ENCODE data around the gene KLHL26.
"Not testable (repeated sequence)": the region's sequence is repeated elsewhere in the genome, so short reads cannot be mapped to it uniquely, and the experiment has no call there.

The KLHL26 gene

DNA sequence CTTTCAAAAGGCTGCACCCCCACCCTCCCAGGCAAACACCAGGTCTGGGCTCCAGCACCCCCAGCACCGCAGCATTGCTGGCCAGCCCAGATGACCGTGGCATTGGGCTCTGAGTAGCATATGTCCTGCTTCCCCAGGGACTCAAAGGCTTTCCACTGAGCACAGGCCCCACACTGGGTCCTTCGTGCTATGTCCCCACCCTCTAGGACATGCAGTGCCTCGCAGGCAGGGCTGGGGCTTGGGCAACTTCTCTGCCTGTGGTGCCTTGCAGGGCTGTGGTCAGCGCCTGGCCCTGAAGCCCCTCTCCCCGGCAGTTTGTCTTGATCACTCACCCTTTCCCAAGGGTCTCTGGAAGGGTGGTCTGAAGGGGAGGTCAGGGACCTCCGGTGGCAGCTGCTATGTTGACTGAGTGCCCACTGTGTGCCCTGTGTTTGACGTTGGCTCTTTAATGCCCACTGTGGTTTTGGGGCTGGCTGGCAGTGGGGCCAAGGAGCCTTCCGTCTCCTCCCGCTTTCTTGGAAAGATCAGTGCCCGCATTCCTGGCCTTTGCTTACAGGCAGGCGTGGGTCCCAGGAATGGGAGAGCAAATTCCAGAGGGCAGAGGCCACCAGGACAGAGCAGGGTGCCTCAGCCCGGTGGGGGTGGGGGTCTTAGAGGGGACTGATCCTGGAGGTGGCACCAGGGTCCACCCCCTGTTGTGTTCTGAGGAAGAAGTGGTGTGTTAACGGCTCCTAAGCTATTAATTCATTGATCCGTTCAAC lies 26.3 kb downstream of the KLHL26 start:
- no peak for DNase-seq (ENCODE audit: low read depth in 2 of 2)

- no peak for DNase-seq (ENCODE audit: low read depth in 2 of 2)
These were observed 27.2 kb downstream of the KLHL26 start for GRCh38 chr19:18663940-18664530.

GRCh38 chr19:18665771-18666202 lies 29.0 kb downstream of the KLHL26 start:
- DNase-seq (ENCODE audit: low read depth in 2 of 2) = no peak

GRCh38 chr19:18666317-18666716 lies 29.5 kb downstream of the KLHL26 start:
- no peak for DNase-seq (ENCODE audit: low read depth in 2 of 2)

DNA sequence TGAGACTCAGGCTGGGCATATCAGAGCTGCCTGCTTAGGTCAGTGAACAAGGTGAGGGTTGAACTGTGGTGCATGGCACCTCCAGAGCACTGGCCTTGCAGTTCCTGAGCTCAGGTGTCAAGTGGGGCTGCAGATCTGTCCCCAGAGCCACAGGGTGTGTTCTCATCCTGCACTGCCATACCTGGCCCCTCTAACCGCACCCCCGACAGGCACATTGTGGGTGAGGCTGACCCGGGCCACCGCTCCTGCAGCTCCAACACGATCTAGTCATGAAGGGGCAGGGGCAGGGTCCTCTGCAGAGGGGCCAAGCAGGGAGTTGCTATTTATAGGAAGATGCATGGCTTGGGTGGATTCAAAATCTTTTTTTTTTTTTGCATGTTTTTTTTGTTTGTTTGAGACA lies 30.0 kb downstream of the KLHL26 start:
- no peak for DNase-seq (ENCODE audit: low read depth in 2 of 2)

- no peak for DNase-seq (ENCODE audit: low read depth in 2 of 2)
These were observed 30.9 kb downstream of the KLHL26 start for GRCh38 chr19:18667531-18668251.

DNA sequence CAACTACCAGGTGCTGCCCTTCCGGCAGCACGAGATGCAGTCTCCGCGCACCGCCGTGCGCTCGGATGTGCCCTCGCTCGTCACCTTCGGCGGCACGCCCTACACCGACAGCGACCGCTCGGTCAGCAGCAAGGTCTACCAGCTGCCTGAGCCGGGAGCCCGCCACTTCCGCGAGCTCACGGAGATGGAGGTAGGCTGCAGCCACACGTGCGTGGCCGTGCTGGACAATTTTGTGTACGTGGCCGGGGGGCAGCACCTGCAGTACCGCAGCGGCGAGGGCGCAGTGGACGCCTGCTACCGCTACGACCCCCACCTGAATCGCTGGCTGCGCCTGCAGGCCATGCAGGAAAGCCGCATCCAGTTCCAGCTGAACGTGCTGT lies 31.4 kb downstream of the KLHL26 start:
- no peak for DNase-seq (ENCODE audit: low read depth in 2 of 2)

GRCh38 chr19:18668744-18669523 lies 32.1 kb downstream of the KLHL26 start:
- no peak for DNase-seq (ENCODE audit: low read depth in 2 of 2)

GRCh38 chr19:18669524-18669817 lies 32.6 kb downstream of the KLHL26 start:
- DNase-seq (ENCODE audit: low read depth in 2 of 2) = no peak

DNA sequence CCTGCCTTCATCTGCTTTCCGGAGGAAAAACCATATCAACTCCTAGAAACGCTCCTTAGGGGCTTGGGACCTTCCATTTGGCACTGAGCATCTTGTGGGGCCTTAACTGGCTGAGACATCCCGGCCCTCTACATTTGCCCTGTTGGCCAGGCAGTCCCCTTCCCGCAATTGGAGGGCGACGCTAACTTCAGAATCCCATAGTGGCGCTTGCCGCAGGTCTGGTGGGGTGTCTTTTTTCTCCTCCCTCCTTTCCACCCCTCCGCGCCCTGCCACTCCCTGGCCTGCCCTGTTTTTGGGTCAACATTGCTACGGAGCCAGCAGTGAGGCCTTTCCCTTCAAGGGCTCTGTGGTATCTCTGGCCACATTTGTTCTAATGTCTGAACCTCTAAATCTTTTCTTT lies 33.1 kb downstream of the KLHL26 start:
- DNase-seq (ENCODE audit: low read depth in 2 of 2) = no peak

DNA sequence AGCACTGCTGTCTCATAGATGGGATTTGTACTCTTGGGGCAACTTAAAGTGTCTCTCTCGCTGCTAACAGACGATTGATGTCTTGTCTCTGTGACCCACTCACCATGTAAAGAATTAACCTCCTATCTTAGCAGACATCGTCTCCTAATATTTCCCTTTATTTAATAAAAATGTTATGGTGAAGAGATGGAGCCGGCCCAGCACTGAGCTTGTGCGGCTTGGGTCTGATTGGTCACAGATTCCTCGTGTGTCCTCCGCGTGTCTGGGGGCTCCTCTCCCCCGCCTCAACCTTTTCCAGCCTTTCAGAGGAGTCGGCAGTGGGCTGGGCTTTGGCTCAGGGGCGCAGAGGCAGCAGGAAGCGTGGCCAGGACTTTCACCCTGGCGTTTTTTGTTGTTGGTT lies 33.5 kb downstream of the KLHL26 start:
- DNase-seq (ENCODE audit: low read depth in 2 of 2) = no peak

GRCh38 chr19:18671303-18672043 lies 34.6 kb downstream of the KLHL26 start:
- DNase-seq (ENCODE audit: low read depth in 2 of 2) = no peak

GRCh38 chr19:18672044-18672451 lies 35.2 kb downstream of the KLHL26 start:
- no peak for DNase-seq (ENCODE audit: low read depth in 2 of 2)

- DNase-seq (ENCODE audit: low read depth in 2 of 2) = no peak
These were observed 35.9 kb downstream of the KLHL26 start for GRCh38 chr19:18672606-18673337.

DNA sequence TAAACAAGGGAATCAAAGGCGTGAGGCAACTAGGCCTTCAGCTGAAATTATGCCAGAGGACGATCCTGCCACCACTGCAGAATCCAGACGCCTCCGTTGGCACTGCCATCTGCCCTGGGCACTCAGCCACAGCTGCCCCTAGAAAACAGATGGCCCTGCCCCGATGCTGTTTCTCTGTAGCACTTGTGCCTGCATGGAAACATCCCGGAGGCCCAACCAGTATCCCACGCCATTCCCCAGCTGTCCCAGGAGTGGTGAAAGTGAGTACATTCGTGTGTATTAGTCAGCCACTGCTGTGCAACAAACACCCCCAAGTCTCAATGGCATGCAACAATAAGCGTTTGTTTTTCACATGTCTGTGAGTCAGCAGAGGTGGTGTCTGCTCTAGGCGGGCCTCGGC lies 37.8 kb downstream of the KLHL26 start:
- no peak for DNase-seq (ENCODE audit: low read depth in 2 of 2)

DNA sequence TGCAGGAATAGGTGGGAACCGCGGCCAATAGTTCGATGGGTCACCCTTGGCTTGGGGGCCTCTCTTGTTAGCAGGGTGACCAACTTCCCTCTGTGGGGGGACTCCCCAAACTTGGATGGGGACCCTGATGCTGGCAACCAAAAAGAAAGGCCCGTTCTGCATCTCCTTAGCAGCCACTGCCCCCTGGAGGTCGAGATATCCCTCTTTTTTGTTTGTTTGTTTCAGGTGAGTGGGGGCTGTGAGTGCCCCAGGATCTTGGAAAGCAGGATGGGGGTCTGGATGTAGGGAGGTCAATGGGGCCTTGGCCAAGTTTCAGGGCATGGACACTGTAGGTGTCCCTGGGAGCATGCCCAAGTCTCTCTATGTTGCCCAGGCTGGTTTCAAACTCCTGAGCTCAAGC lies 39.0 kb downstream of the KLHL26 start:
- DNase-seq (ENCODE audit: low read depth in 2 of 2) = no peak

DNA sequence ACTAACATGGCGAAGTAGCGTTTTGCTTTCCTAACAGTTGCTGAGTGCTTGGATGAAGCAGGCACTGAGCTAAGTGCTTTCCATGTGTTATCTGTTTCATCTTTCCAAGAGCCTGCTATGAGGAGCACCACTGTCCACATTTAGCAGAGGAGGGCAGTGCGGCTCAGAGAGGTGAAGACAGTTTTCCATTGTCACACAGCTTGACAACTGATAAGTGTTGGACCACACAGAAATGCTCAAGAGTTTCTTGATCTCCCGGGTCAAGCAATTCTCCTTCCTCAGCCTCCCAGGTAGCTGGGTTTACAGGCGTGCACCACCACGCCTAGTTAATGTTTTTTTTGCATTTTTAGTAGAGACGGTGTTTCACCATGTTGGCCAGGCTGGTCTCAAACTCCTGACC lies 39.9 kb downstream of the KLHL26 start:
- no peak for DNase-seq (ENCODE audit: low read depth in 2 of 2)

GRCh38 chr19:18677156-18677555 lies 40.3 kb downstream of the KLHL26 start:
- no peak for DNase-seq (ENCODE audit: low read depth in 2 of 2)

- DNase-seq (ENCODE audit: low read depth in 2 of 2) = not testable (repeated sequence)
These were observed 43.3 kb downstream of the KLHL26 start for GRCh38 chr19:18680148-18680547.

DNA sequence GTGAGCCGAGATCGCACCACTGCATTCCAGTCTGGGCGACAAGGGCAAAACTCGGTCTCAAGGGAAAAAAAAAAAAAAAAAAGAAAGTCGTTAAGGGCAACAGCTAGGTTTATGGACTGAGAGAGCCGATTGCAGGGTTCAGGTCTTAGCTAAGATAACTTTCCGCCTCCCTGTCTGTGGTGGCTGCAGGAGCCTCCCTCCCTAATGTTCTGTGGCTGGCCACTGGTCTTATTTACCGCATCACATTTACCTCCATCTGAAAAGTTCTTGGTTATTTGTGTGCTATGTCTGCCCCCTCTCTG lies 45.9 kb downstream of the KLHL26 start:
- no peak for DNase-seq (ENCODE audit: low read depth in 2 of 2)
